Stimulated activated memory B cell treated with anti-CD40 and anti-IgM and Interleukin-4, amounts not matched to agents 10 μg/mL and 1 μg/mL and 100 μg/mL, for 72 hours (primary cell): ENCODE results near the gene OSBPL6.

Source experiments
- ATAC-seq: fragments of 150-1000 bp; cut with Tn5 transposase; 2 replicates; pipeline ENCODE4 v1.10.0; 2021
- H3K27ac Mint-ChIP-seq: one replicate; pipeline ENCODE4 v1.8.0; 2022; ENCODE audit warnings: mild to moderate bottlenecking, mixed read lengths
- H3K27me3 Mint-ChIP-seq: one replicate; pipeline ENCODE4 v1.8.0; 2022; ENCODE audit warnings: mixed read lengths
- H3K36me3 Mint-ChIP-seq: one replicate; pipeline ENCODE4 v1.8.0; 2022; ENCODE audit warnings: mixed read lengths
- H3K4me1 Mint-ChIP-seq: one replicate; pipeline ENCODE4 v1.8.0; 2022; ENCODE audit warnings: mixed read lengths
- H3K4me3 Mint-ChIP-seq: one replicate; pipeline ENCODE4 v1.8.0; 2022; ENCODE audit warnings: mild to moderate bottlenecking, moderate library complexity, mixed read lengths
- H3K9me3 Mint-ChIP-seq: one replicate; pipeline ENCODE4 v1.8.0; 2022; ENCODE audit warnings: mixed read lengths

The OSBPL6 gene

DNA sequence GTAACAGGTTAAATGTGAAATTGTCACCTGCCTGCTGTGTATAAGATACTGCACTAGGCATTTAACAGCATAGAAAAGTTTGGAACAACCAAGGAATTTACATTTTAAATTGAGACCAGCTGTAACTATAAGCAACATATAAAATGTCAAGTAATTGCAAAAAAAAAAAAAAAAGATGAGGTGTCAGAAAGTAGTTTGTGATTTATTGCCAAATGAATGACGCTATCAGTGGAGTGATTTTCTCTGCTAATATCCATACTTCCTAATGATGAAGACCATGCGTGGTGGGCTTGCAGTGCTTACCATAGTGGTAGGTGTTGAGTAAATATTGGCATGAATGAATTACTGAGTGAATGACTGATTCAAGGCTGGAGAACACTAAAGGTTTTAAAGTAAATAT is 73.3 kb downstream of the OSBPL6 start:
- Mint-ChIP-seq H3K36me3 (no peaks in the 10 kb centered on the region), H3K4me3 (no peak overlapping the region), H3K27ac (no peak overlapping the region), H3K27me3 (no peaks in the 10 kb centered on the region), H3K4me1 (no peaks in the 10 kb centered on the region), H3K9me3 (no peaks in the 10 kb centered on the region)
- no peak for ATAC-seq

DNA sequence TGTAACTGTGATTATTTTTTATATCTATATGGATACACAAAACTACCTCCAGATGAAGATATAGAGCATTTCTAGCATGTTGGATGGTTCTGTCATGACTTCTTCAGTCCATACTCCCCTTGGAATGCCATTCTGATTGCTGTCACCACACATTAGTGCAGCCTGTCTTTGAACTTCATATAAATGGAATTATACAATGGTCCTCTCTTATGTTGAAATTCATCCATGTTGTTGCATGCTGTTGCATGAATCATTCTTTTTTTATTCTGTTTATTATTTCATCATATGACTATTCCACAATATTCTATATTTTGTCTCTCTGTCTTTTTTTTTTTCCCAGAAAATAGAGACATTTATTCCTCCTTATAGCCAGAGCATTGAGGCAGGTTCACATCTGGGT is 74.1 kb downstream of the OSBPL6 start:
- Mint-ChIP-seq H3K36me3 (no peaks in the 10 kb centered on the region), H3K27ac (no peak overlapping the region), H3K27me3 (no peaks in the 10 kb centered on the region), H3K4me1 (no peaks in the 10 kb centered on the region), H3K9me3 (no peaks in the 10 kb centered on the region), H3K4me3 (no peak overlapping the region)
- ATAC-seq = no peak

DNA sequence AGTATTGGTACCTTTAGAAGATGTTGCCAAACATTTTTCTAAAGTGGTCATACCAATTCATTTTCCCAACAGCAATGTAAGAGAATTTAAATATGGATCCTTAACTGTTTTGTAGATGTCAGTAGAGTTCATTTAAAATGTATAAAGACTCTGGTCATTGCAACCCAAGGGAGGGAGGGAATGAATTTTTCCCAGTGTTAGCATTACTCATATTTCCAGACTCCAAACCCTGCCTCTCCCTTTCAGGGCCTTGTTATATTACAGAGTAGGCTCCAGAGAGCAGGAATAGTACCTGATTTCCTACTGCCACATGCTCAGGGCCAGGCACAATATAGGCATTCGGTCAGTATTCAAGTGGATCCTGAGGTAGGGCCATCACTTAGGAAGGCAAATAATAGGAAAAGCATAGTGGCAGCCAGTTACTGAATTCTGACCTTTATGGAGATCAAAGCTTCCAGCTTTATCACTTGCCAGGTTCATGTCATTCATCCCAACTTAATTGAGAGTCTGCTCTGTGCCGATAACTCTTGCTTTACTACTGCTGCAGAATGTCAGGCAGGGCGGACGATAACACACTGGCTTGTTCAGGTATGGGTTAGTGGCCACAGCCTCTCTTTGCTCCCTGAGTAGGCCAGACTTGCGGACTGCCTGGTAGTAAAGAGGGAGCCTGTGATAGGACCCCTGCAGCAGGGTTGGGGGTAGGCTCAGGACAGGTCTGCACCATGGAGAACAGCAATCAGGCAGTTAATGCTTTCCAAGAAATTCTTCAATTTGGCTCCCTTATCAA is 75.3 kb downstream of the OSBPL6 start:
- no peak for ATAC-seq
- Mint-ChIP-seq H3K4me1 (no peaks in the 10 kb centered on the region), H3K27me3 (no peaks in the 10 kb centered on the region), H3K27ac (no peak overlapping the region), H3K36me3 (no peaks in the 10 kb centered on the region), H3K4me3 (no peak overlapping the region), H3K9me3 (no peaks in the 10 kb centered on the region)

GRCh38 chr2:178270338-178270737 is 76.0 kb downstream of the OSBPL6 start:
- no peak for ATAC-seq
- H3K9me3 Mint-ChIP-seq = no peaks in the 10 kb centered on the region
- H3K27me3 Mint-ChIP-seq = no peaks in the 10 kb centered on the region
- no peaks in the 10 kb centered on the region for H3K36me3 Mint-ChIP-seq
- H3K4me3 Mint-ChIP-seq = no peak overlapping the region
- no peak overlapping the region for H3K27ac Mint-ChIP-seq
- no peaks in the 10 kb centered on the region for H3K4me1 Mint-ChIP-seq

DNA sequence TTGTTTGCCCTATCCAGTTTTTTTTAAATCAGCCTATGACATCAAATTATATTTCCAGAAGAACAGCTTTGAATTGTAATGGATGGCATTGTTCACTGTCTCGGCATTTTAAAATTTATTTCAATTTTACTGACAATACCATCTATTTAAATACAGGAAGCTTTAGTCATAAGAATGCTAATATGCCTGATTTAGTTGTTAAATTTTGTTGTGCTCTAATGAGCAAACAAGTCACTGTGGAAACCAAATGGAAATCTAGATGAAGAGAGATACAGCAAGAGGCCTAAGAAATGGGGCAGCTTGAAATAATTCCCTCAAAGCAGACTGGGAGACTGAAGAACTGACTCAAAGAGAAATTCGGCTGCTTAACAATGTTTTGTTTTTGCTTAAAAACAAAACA is 76.8 kb downstream of the OSBPL6 start:
- no peak overlapping the region for H3K4me3 Mint-ChIP-seq
- no peaks in the 10 kb centered on the region for H3K27me3 Mint-ChIP-seq
- H3K4me1 Mint-ChIP-seq = no peaks in the 10 kb centered on the region
- H3K27ac Mint-ChIP-seq = no peak overlapping the region
- ATAC-seq = no peak
- H3K9me3 Mint-ChIP-seq = no peaks in the 10 kb centered on the region
- H3K36me3 Mint-ChIP-seq = no peaks in the 10 kb centered on the region

DNA sequence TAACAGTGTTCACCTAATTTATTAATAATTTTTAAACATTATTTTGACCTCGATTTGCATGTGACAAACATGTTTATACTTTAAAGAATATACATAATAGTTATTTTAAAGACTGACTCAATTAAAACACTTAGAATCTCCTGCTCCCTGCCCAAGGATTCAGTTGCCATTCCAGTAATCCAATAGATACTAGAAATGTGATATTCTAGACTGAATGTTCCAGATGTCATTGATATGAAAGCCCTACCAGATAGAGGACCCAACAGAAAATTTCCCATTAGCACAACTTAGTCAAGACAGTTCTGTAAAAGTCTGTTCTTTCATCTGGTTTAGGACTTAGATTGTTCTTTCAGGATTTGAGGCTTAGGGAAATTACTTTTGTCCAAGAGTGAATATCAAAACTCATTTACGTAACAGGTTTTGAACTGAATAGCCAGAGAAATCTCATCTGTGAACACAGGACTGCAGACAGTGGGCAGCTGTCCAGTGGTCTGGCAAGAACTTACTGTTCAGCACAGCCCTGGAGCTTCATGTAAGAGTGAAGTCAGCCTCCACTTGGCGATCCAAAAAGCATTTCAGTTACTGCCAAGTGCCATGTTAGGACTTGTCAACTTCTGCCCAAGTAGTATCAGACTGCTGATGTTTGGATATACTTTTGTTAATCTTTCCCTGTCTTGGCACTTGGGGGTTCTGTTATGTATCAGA is 77.5 kb downstream of the OSBPL6 start:
- no peak for ATAC-seq
- Mint-ChIP-seq H3K9me3 (no peaks in the 10 kb centered on the region), H3K27ac (no peak overlapping the region), H3K36me3 (no peaks in the 10 kb centered on the region), H3K4me3 (no peak overlapping the region), H3K4me1 (no peaks in the 10 kb centered on the region), H3K27me3 (no peaks in the 10 kb centered on the region)

DNA sequence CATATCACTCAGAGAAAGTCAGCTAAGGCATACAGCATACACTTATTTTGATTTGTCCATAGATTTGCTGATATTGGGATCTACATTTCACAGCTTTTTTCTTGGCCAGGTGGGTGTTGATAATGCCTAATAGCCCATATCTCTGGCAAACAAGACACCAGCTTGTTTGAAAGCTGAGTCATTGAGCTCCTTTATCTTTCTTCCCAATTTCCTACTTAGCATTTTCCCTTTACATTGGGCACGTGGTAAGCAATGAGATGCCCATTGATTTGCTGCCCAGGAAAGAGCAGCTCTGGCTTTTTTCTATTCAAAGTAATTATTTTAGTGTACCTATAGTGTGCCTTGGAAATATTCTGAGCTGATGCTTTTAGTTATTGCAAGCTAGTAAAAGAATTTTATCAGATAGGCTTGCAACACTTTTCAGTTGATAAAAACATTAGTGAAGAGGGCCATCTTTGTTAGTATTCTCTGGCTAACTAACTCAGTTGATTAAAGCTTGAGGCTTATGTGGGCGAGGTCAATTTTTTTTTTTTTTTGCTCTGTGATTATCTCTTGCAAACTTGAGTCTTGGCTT is 79.6 kb downstream of the OSBPL6 start:
- H3K4me3 Mint-ChIP-seq = no peak overlapping the region
- no peak for ATAC-seq
- no peak overlapping the region for H3K27ac Mint-ChIP-seq
- H3K4me1 Mint-ChIP-seq = no peaks in the 10 kb centered on the region
- H3K27me3 Mint-ChIP-seq = peaks cover 10% of the 10 kb centered on the region
- no peaks in the 10 kb centered on the region for H3K36me3 Mint-ChIP-seq
- H3K9me3 Mint-ChIP-seq = no peaks in the 10 kb centered on the region

- no peaks in the 10 kb centered on the region for H3K36me3 Mint-ChIP-seq
- no peak overlapping the region for H3K4me3 Mint-ChIP-seq
- no peak for ATAC-seq
- peaks cover 10% of the 10 kb centered on the region for H3K27me3 Mint-ChIP-seq
- no peak overlapping the region for H3K27ac Mint-ChIP-seq
- H3K9me3 Mint-ChIP-seq = no peaks in the 10 kb centered on the region
- H3K4me1 Mint-ChIP-seq = no peaks in the 10 kb centered on the region
These were observed 81.3 kb downstream of the OSBPL6 start for GRCh38 chr2:178275600-178275999.

- no peaks in the 10 kb centered on the region for H3K36me3 Mint-ChIP-seq
- H3K4me1 Mint-ChIP-seq = no peaks in the 10 kb centered on the region
- no peaks in the 10 kb centered on the region for H3K9me3 Mint-ChIP-seq
- no peak for ATAC-seq
- H3K27ac Mint-ChIP-seq = no peak overlapping the region
- H3K27me3 Mint-ChIP-seq = peaks cover 24% of the 10 kb centered on the region
- no peak overlapping the region for H3K4me3 Mint-ChIP-seq
These were observed 83.5 kb downstream of the OSBPL6 start for GRCh38 chr2:178277741-178278197.

GRCh38 chr2:178279142-178279541 is 84.8 kb downstream of the OSBPL6 start:
- H3K27me3 Mint-ChIP-seq = peaks cover 24% of the 10 kb centered on the region
- no peak overlapping the region for H3K27ac Mint-ChIP-seq
- no peaks in the 10 kb centered on the region for H3K36me3 Mint-ChIP-seq
- no peaks in the 10 kb centered on the region for H3K9me3 Mint-ChIP-seq
- ATAC-seq = no peak
- H3K4me3 Mint-ChIP-seq = no peak overlapping the region
- no peaks in the 10 kb centered on the region for H3K4me1 Mint-ChIP-seq

DNA sequence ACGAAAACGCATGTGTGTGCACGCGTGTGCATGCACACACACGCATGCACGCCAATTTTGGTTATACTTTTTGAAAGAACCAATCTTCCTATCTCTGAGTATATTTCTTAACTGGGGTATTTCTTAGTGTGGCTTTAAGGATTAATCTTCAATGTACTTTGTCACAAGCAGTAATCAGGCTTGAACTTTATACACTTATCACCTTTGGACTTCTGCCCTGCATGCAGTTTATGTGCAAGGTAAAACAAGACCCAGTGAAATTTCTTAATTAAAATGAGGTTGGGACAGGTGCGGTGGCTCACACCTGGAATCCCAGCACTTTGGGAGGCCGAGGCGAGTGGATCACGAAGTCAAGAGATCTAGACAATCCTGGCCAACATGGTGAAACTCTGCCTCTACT is 85.3 kb downstream of the OSBPL6 start:
- no peak overlapping the region for H3K4me3 Mint-ChIP-seq
- peaks cover 24% of the 10 kb centered on the region for H3K27me3 Mint-ChIP-seq
- H3K4me1 Mint-ChIP-seq = no peaks in the 10 kb centered on the region
- no peaks in the 10 kb centered on the region for H3K36me3 Mint-ChIP-seq
- no peaks in the 10 kb centered on the region for H3K9me3 Mint-ChIP-seq
- H3K27ac Mint-ChIP-seq = no peak overlapping the region
- ATAC-seq = no peak

DNA sequence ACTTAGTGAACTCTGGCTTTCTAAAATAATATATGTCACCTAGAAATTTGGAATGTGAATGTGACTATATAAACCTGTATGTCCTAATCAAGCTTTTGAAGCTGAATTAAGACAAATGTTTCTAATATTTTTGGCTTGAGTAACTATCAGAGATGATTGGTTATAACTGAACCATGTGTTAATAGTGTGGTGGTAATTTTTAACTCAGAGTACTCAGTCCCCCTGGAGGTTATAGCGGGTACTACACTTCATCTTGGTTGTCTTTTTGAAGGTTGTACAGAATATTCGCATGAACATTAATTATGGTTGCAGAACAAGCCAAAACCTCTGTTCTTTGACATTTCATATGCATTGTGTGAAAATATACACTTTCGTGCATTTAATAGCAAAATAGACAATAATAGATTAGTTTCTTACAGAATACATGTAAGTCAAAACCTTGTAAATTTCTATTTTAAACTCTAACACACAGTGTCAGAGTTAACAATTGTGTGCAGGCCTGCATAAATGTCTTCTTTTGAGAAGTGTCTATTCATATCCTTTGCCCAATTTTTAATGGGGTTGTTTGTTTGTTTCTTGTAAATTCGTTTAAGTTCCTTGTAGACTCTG is 86.0 kb downstream of the OSBPL6 start:
- ATAC-seq = no peak
- peaks cover 24% of the 10 kb centered on the region for H3K27me3 Mint-ChIP-seq
- H3K4me1 Mint-ChIP-seq = no peaks in the 10 kb centered on the region
- H3K9me3 Mint-ChIP-seq = no peaks in the 10 kb centered on the region
- no peak overlapping the region for H3K27ac Mint-ChIP-seq
- no peaks in the 10 kb centered on the region for H3K36me3 Mint-ChIP-seq
- H3K4me3 Mint-ChIP-seq = no peak overlapping the region

DNA sequence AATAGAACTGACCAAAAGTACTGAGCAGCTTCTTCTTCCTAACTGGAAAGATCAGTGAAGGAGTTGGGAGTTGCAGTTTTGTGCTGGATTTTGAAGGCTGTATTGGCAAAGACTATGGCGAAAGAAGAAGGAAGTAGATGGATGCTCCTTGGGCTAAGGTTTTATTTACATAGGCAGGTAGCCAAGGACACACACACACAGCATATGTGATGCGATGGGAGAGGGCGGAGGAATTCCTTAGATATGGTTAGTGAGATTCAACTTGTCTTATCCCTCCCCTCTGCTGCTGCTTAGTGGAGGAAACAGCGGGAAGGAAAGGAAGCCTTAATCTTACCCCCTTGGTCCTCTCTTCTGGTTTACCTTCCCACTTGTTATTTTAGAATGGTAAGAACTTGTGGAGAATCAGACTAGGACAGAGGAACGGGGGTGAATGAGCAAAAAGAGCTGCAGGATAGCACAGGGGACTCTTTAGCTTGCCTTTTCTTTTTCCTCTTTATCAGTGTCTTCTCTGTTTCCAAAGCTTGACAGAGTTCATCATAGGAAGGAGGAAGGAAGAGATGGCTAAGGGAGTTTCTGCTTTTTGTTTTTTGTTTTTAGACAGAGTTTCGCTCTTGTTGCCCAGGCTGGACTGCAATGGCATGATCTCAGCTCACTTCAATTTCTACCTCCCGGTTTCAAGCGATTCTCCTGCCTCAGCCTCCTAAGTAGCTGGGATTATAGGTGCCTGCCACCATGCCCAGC is 87.9 kb downstream of the OSBPL6 start:
- H3K4me3 Mint-ChIP-seq = no peak overlapping the region
- H3K36me3 Mint-ChIP-seq = no peaks in the 10 kb centered on the region
- H3K27me3 Mint-ChIP-seq = peaks cover 24% of the 10 kb centered on the region
- ATAC-seq = no peak
- H3K27ac Mint-ChIP-seq = no peak overlapping the region
- H3K4me1 Mint-ChIP-seq = no peaks in the 10 kb centered on the region
- no peaks in the 10 kb centered on the region for H3K9me3 Mint-ChIP-seq

GRCh38 chr2:178283341-178283918 is 89.1 kb downstream of the OSBPL6 start:
- no peak overlapping the region for H3K27ac Mint-ChIP-seq
- H3K9me3 Mint-ChIP-seq = no peaks in the 10 kb centered on the region
- H3K4me1 Mint-ChIP-seq = no peaks in the 10 kb centered on the region
- H3K4me3 Mint-ChIP-seq = no peak overlapping the region
- ATAC-seq = no peak
- H3K36me3 Mint-ChIP-seq = no peaks in the 10 kb centered on the region
- H3K27me3 Mint-ChIP-seq = peaks cover 25% of the 10 kb centered on the region
